GM21360 (cell line): ENCODE data around the gene PHF21A.

Experiments
- ATAC-seq: cut with Tn5 transposase; IDR thresholded peaks from one replicate; pipeline ENCODE4 v1.9.1; 2021; ENCODE audit warnings: mild to moderate bottlenecking, moderate library complexity; ENCODE audit not compliant: unreplicated experiment

The PHF21A gene

DNA sequence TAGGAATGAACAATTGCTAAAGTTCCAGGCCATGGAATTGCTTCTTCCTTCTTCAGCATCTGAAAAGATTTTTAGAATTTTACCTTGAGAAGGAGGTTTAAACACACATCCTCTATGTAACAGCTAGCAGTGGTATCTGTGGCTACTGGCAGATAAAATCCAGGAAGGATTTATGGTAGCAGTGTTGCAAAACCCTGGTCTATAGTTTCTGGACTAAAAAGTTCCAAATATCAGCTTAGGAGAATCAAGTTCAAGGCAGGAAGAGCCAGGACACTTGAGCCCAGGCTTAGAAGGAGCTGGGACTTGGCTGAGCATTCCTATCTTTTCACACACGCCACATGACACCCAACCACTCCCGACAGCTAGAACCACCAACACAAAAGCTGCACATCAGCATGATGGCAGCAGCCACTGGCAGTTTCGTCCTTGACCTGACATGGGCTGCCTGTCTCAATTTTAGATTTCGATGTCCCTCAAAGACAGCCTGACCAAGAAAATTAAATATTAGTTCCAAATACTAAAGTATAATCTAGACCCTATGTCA, 184.7 kb downstream of the PHF21A start:
- ATAC-seq = no peak

DNA sequence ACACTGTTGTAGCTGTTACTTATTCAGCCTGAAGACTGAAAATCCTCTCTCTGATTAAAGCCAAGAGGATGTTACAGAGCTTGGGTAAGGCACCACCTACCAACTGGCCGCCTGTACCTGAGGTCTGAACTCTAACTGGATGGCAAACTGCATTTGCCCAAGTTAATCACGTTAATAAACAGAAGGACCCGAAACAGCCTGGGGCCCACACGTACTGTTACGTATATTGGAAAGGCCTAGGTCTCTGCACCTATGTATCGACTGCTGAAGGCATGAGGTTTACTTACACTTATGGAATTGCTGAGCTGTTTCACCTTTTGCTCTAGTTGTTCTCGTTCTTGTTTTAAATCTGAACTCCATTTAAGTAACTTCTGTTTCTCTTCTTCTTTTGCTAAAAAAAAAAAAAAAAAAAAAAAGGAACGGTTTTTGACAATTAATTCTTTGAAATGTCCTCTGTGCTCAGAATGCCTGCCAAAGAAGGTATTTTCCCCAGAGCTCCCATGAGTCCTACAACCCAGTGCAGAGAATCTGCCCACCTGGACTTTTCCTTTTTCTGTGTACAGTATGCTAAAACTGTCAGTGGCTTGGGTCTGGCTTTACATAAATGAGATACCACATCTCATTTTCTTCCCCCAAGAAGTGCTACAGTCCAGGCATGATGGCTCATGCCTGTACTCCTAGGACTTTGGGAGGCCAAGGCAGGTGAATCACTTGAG, 185.7 kb downstream of the PHF21A start:
- no peak for ATAC-seq

GRCh38 chr11:45934580-45935318, 186.5 kb downstream of the PHF21A start:
- ATAC-seq = no peak

- ATAC-seq = no peak
These were observed 187.2 kb downstream of the PHF21A start for GRCh38 chr11:45933846-45934579.

GRCh38 chr11:45933131-45933831, 188.0 kb downstream of the PHF21A start:
- no peak for ATAC-seq

GRCh38 chr11:45932217-45932616, 189.0 kb downstream of the PHF21A start:
- ATAC-seq = no peak

DNA sequence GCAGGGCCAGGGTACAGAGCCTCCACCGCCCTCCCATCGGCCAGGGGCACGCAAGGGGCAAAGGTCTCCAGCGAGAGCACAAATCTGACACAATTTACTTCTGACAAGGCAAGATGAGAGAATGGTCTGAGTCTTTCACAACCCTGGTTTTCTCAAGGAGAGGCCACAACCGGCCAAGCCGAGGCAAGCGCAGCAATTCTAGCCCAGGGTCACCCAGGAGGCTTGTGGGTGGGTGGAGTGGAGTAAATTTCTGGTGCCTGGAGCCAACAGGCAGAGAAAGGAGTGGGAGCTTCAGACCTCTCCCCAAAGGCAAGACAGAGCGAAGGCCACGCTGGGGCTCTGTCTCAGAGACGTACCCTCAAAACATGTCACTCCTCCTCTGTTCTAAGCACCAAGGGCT, 189.5 kb downstream of the PHF21A start:
- ATAC-seq = no peak

- no peak for ATAC-seq
These were observed 190.2 kb downstream of the PHF21A start for GRCh38 chr11:45930951-45931570.

- ATAC-seq = peak; percentile 88
These were observed 191.0 kb downstream of the PHF21A start for GRCh38 chr11:45930031-45930794.

GRCh38 chr11:45929486-45930030, 191.7 kb downstream of the PHF21A start:
- no peak for ATAC-seq

- ATAC-seq = no peak
These were observed 192.6 kb downstream of the PHF21A start for GRCh38 chr11:45928535-45929215.

GRCh38 chr11:45927684-45928413, 193.4 kb downstream of the PHF21A start:
- ATAC-seq = no peak

- ATAC-seq = no peak
These were observed 193.9 kb downstream of the PHF21A start for GRCh38 chr11:45927332-45927683.

DNA sequence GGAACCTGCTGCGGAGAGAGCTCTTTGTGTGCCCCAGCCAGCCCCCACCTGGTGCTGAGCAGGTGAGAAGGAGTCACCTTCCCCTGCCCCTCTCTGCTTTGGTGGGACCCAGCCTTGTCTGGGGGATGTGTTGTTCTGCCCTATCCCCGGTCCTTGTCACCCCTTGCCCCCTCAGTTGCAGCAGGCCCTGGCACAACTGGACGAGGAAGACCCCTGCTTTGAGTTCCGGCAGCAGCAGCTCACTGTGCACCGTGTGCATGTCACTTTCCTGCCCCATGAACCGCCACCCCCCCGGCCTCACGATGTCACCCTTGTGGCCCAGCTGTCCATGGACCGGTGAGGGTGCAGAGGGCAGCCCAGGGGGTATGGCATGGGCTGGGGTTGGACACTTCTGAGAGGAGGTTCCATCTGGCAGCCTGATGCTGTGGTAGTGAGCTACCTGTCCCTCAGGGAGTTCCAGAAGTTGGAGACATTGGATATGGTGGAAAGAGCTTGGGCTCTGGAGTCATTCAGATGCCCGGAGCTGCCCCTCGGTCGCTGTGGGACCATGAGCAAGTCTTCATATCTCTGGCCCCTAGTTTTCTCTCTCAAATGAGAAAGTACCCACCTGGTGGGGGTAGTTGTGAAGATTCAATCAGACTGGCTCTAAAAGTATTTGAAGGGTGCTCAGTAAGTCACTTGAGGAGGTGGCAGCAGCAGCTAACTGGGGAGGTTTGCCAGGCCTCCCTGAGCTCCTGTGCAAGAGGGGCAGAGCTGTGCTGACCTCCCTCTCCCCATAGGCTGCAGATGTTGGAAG, 194.5 kb downstream of the PHF21A start:
- ATAC-seq = no peak

DNA sequence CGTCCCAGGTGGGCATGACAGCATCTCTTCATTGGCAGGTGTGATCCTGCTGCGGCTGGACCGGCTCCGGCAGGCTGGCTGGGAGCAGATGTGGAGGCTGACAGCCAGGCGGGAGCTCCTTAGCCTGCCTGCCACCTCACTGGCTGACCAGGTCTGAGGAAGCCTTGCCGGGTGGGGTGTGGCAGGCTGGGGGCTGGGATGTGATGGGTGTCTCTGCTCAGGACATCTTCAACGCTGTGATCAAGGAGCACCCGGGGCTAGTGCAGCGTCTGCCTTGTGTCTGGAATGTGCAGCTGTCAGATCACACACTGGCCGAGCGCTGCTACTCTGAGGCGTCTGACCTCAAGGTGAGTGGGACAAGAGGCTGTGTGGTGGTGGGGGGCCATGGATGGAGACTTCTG, 195.3 kb downstream of the PHF21A start:
- ATAC-seq = no peak

GRCh38 chr11:45925550-45925949, 195.7 kb downstream of the PHF21A start:
- ATAC-seq = no peak

DNA sequence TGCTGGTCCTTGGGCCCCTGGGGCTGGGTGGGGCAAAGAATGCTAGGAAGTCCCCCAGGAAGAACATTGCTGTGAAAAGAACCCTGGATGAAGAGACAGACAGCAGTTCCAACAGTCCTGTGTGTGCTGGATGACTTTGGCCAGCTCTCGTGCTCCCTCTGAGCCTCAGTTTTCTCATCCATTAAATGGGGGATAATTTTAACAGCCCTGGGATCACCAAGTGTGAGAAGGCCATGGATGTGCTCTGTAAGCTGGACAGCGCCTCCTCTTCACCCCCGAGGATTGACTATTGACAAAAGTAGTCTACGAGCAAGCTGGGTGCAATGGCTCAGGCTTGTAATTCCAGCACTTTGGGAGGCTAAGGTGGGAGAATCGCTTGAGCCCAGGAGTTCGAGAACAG, 196.3 kb downstream of the PHF21A start:
- ATAC-seq = no peak
